CD4-positive, alpha-beta T cell treated with Interleukin-15 for 1 hour (primary cell): ENCODE results near the gene ABCC3.
A peak's percentile ranks its signal among the peaks of the same experiment; 100 is the strongest.

Experiments
- DNase-seq: peaks from one replicate; pipeline ENCODE4 v3.0.0-alpha.2; 2020

ABCC3 gene

DNA sequence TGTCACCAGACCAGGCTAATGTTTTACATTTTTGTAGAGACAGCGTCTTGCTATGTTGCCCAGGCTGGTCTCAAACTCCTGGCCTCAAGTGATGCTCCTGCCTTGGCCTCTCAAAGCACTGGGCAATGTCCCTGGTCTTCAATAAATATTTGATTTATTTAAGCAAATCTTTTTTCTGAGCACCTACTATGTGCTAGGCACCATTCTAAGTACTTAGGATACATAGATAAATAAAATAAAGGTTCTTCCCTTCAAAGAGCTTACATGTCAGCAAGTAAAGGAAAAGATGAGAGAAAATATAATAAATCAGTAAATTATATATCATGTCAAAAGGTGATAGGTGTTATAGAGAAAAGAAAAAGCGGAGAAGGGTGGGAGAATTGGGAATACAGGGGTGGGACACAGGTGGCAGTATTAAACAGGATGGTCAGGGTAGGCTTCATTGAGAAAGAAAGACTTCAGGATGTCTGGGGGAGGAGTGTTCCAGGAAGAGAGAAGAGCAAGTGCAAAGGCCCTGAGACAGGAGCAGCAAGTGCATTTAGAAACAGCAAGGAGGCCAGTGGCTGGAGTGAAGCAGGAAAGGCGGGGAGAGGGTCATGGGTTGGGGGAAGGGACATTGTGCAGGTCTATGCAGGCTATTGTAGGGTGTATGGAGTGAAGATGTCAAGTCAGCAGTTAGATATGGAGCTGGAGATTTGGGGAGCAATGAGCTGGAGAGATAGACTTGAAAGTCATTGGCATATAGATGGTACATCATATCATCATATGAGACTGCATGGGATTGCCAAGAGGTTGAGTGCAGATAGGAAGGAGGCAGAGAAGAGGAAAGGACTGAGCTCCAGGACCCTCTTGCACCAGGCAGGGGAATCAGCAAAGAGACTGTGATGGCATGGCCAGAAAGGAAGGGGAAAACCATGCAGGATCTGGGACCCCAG lies 11.3 kb downstream of the ABCC3 start:
- DNase-seq = no peak

GRCh38 chr17:50647187-50647586 lies 12.5 kb downstream of the ABCC3 start:
- no peak for DNase-seq

GRCh38 chr17:50649042-50649908 lies 14.6 kb downstream of the ABCC3 start:
- no peak for DNase-seq

GRCh38 chr17:50651661-50652060 lies 17.0 kb downstream of the ABCC3 start:
- DNase-seq = no peak

GRCh38 chr17:50653738-50654137 lies 19.1 kb downstream of the ABCC3 start:
- DNase-seq = no peak

DNA sequence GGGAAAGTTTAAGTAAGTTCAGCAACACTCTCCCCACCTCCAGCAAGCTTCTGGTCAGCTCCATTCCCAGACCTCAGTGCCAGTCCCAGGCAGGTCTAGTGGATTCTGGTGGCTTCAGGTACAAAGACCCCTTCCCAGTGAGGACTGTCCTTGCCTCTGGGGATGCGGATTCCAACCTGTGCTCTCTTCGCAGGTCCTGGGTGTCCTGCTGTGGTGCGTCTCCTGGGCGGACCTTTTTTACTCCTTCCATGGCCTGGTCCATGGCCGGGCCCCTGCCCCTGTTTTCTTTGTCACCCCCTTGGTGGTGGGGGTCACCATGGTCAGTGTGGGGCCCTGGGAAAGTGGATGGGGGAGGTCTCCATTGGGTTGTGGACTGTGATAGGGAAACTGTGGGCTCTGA lies 21.8 kb downstream of the ABCC3 start:
- no peak for DNase-seq

- DNase-seq = no peak
Measured at GRCh38 chr17:50657054-50657453, 22.4 kb downstream of the ABCC3 start.

DNA sequence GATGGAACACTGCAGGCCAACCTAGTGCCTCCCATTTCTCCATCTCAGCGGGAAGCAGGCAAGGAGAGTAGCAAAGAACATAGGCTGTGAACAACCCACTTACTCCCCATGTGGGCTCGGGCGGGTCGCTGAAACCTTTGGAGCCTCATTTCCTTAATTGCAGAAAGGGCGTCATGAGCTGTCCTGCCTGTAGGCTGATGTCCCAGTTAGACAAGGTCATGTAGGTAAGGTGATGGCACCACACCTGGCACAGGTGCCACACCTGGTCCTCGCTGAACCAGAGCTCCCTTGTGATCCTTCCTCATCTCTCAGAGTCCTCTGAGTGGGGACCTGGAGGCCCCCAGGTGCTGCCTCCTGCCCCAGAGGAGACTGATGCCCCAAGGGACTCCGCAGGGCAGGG lies 22.9 kb downstream of the ABCC3 start:
- DNase-seq = peak; percentile 7

DNA sequence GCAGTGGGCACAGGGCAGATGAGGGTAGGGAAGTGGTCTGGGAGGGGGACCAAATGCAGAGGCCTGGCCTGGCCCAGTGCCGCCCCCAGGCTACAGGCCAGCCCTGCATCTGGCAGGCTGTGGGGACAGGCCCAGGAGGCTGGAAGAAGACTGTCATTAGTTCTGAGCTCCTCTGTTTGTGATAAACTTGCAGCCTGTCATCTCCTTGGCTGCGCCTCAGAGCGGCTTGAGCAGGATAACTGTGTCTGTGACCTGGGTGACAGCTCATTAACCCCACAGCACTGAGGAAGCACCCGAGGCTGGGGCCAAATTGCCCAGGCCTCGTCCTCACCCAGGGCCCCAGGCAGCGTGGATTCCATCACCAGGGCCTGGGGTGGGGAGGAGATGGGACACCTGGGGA lies 23.9 kb downstream of the ABCC3 start:
- no peak for DNase-seq

DNA sequence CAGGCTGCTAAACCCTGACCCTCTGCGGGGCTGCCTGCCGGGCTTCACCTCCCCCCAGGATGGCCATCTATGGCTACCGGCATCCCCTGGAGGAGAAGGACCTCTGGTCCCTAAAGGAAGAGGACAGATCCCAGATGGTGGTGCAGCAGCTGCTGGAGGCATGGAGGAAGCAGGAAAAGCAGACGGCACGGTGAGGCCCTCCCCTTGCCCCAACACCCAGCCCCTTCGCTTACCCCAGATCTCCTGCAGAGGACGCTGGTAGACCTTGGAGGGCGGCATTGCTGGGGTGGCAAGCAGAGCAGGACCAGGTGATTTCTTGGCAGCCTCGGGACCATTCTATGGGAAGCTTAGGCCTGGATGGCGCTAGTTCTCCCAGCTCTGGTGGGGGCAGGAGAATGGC lies 24.5 kb downstream of the ABCC3 start:
- DNase-seq = no peak

DNA sequence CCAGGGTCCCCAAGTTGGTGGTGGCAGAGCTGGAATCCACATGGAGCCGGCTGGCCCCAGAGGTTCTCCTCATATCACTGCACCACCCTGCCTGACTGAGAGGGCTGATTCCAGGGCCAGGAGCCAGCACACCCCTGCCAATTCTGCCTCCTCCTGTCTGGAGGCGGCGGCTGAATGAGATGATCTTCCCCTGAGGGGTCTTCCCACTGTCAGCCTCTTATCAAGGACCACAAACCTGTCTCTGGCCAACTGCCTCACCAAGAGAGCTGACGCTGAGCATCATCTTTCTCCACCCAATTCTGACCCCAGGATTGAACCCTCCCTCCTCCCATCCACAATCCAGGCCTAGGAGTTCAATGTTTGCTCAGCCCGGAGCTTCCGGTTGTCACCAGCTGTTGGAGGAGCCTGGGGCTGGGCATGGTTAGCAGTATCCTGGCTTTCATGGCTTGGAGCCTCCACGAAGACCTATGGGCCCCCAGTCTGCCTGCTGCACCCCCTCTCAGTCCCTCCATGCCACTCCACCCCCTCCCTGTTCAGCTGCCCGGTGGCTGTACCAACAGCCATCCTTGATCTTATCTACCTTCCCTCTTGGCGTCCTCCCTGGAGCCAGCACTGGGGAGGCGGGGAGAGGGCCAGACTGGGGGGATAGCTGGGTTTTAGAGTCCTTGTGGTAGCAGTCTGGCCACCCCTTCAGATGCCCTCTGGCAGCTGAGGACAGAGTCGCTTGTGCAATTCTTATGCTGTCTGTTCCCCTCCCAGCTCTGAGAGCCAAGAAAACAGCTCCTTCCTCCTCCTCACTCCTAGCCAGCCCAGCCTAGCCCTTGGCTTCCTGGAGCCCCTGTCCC lies 25.6 kb downstream of the ABCC3 start:
- DNase-seq = no peak

DNA sequence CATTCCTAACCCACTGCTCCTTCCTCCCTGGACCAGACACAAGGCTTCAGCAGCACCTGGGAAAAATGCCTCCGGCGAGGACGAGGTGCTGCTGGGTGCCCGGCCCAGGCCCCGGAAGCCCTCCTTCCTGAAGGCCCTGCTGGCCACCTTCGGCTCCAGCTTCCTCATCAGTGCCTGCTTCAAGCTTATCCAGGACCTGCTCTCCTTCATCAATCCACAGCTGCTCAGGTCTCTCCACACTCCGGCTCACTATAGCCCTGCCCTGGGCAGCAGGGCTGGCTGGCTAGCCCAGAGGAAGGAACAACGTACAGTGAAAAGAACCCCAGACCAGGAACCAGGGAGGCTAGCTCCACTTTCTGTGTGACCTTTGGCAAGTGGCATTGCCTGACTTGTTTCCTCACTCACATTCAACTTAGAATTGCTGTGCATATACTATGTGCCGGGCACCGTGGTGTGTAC lies 26.2 kb downstream of the ABCC3 start:
- DNase-seq = peak; percentile 11

- DNase-seq = no peak
Measured at GRCh38 chr17:50661348-50661747, 26.7 kb downstream of the ABCC3 start.

GRCh38 chr17:50661795-50662391 lies 27.2 kb downstream of the ABCC3 start:
- DNase-seq = peak; percentile 47

GRCh38 chr17:50662632-50663225 lies 28.0 kb downstream of the ABCC3 start:
- DNase-seq = peak; percentile 1

DNA sequence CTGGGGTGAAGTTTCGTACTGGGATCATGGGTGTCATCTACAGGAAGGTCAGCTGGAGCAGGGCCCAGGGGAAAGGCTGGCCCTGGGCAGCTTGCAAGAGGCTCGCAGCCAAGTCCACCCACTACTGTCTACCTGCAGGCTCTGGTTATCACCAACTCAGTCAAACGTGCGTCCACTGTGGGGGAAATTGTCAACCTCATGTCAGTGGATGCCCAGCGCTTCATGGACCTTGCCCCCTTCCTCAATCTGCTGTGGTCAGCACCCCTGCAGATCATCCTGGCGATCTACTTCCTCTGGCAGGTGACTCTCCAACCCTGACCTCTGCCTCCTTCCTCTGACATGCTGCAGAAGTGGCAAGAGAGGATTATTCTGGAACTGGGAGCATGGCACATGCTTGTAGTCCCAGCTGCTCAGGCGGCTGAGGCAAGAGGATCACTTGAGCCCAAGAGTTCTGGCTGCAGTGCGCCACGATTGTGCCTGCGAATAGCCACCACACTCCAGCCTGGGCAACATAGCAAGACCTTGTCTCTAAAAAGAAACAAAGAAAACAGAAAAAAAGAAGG lies 29.2 kb downstream of the ABCC3 start:
- peak; percentile 16 for DNase-seq

- peak; percentile 13 for DNase-seq
Measured at GRCh38 chr17:50664788-50665458, 30.2 kb downstream of the ABCC3 start.

- no peak for DNase-seq
Measured at GRCh38 chr17:50665838-50666237, 31.2 kb downstream of the ABCC3 start.

GRCh38 chr17:50666316-50666715 lies 31.6 kb downstream of the ABCC3 start:
- no peak for DNase-seq

DNA sequence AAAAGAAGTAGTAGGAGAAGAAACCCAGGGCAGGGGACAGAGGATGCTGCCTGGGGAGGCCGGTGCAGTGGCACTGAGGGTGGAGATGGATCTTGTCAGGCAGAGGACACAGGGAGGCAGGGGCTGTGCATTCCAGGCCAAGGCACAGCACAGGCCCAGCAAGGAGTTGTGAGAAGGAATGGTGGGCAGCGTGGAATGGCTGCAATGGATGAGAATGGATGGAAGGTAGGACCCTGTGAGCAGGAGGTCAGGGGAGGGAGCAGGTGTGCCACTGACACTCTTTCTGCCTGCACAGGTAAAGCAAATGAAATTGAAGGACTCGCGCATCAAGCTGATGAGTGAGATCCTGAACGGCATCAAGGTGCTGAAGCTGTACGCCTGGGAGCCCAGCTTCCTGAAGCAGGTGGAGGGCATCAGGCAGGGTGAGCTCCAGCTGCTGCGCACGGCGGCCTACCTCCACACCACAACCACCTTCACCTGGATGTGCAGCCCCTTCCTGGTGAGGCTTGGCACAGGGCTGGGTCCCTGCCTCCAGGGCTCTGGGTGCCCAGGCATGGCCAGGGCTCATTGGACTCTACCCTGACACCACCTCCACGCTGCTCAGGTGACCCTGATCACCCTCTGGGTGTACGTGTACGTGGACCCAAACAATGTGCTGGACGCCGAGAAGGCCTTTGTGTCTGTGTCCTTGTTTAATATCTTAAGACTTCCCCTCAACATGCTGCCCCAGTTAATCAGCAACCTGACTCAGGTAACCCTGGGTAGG lies 32.8 kb downstream of the ABCC3 start:
- DNase-seq = peak; percentile 12
